ENCODE data around the gene ARHGAP6.

DNA sequence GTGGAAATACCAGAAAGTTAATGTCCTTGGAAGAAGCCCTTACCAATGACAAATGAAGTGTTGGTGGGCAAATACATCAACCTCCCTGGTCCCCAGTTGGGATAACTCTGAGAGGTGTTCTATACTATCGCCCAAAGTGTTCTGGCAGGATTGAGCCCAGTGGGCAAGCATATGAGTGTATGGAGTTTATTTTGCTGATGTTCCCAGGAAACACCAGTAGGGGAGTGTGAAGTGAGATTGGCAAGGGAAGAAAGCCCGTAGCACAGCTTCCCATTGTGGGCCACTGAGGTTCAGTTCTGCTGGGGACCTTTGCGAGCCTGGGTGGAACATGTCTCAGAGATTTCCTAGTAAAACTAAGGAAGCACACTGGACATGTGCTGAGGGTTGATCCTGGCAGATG is 65.1 kb downstream of the ARHGAP6 start:
- TF ChIP-seq, protein P1, sequence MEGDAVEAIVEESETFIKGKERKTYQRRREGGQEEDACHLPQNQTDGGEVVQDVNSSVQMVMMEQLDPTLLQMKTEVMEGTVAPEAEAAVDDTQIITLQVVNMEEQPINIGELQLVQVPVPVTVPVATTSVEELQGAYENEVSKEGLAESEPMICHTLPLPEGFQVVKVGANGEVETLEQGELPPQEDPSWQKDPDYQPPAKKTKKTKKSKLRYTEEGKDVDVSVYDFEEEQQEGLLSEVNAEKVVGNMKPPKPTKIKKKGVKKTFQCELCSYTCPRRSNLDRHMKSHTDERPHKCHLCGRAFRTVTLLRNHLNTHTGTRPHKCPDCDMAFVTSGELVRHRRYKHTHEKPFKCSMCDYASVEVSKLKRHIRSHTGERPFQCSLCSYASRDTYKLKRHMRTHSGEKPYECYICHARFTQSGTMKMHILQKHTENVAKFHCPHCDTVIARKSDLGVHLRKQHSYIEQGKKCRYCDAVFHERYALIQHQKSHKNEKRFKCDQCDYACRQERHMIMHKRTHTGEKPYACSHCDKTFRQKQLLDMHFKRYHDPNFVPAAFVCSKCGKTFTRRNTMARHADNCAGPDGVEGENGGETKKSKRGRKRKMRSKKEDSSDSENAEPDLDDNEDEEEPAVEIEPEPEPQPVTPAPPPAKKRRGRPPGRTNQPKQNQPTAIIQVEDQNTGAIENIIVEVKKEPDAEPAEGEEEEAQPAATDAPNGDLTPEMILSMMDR (IDR thresholded peaks at IDR 0.05) = no peak
- no peak for TF ChIP-seq EZH2 (IDR thresholded peaks at IDR 0.05)
- TF ChIP-seq EZH2phosphoT487 (IDR thresholded peaks at IDR 0.05) = no peak

Data from neural progenitor cell (in vitro differentiated cells).